GM10847 (cell line): ENCODE measurements around the gene LIMD2.

Source experiments
- POLR2A ChIP-seq: IDR thresholded peaks from 2 replicates; pipeline ENCODE4 v1.6.1; 2011; ENCODE audit not compliant: insufficient read length; ENCODE audit errors: extremely low read depth

Gene LIMD2

DNA sequence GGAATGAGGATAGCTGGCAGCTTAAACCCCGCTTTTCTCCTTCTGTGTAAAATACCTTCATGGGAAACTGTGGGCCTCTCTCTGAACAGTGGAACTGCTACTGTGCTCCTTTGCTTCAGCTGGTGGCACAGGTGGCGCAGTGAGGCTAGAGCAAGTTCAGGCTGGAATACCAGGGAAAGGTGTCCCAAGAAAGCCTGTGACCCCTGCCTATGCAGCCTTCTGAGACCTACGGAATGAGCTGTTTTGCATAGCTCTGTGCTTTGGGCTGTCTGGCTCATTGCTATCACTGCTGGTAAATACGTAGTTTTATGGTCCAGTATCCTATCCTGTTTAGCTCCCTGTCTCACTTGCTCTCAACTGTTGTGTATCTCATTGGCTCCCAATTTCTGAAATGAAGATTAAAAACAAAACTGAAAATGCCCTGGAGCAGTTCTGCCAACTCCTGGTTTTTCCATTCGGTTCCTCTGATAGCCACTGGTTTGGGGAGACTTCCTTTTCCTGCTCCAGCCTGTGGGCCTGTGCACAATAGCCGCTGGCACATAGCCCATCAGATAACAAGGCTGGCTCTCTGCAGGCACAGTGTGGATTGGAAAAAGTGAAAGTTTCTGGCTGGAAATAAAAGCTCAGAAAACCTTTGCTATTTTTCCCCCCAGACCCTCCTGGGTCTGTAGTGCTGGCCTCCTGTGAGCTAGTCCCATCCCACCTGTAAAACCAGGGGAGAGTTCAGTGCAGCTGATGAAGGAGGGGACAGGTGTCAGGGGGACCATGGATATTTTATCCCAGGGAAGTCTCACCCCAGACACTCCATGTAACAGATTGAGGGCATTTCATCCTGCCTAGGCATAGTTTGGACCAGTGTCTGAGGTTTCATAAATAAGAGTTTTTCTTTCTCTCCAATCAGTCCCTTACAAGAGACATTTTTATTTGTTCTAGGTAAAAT, 24.0 kb downstream of the LIMD2 start:
- TF ChIP-seq POLR2A, result no peak

DNA sequence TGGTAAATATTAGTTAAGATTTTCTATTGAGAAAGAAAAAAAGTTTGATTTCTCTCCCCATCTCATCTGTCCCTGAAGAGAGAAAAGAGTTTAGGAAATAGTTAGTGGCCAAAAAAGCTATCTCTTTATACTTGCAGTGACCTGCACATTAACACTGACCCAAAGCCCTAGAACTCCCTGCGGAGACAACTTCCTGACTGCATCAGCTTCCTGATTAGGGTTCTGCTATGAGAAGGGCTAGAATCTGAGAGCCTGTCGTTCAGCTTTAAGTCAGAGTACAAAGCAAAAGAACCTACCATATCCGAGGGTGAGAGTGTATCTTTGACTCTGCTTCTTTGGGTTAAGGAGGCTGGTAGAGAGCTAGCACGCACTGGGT, 24.7 kb downstream of the LIMD2 start:
- TF ChIP-seq POLR2A, result no peak

DNA sequence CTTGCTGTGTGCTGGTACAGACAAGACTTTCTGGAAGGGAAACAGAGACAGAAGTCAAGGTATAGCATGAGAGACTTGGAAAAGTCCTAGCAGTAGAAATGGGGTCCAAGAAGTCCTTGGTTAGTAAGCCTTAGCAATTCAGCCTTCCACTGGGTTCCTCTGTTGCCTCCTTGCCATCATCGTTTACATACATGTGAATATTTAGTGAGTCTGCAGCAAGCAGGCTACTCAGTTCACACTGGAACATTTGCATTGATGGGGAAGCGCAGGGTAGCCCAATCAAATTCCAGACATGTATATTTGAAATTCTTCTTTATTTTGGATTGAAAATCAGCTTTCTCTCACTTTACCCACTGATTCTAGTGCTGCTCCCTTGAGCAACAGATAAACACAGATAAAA, 27.1 kb downstream of the LIMD2 start:
- TF ChIP-seq POLR2A, result no peak

DNA sequence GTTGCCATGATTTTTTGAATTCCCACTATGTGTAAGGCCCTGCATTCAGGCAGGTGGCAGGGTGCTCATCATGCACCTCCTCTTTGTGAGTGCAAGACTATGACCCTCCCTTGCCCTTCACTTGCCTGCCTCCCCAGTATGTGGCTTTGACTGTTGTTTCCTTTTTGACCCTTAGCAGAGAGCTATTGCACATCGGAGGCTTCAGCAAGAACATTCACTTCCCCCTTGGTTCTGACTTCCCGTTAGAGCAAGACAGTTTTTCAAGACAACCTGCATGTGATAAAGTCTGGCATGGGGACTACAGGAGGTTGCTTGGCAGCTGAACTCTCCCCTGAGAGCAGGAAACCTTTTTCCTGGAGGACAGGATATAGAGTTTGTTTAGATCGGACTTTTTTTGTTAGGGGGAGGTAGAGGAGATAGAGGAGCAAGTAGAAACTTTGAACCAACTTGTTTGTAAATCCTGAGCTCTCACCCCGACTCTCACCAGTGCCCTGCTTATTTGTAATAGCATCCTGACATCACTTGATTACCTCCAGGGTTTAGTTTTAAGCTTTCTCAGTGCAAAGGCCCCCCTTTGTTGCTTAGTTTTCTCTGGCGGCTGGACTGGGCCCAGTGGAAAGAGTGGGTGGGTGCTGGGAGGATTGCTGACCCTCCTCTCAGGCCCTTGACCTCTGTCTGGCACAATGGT, 34.3 kb downstream of the LIMD2 start:
- no peak for TF ChIP-seq POLR2A

DNA sequence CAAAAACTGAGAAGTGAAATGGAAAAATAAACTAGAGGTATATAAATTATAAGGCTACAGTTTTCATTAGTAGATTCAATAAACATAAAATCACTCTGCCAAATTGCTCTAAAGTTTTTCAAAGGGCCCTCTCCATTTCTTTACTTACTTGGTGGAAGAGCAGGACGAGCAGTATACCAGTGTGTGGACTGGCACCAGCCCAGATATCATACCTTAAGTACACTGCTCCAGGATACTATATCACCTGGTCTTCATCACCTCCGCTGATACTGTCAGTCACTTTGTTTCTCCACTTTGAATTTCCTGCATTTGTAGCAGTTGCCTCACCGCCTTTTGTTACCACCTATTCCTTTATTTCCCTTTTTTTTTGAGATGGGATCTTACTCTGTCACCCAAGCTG, 40.1 kb downstream of the LIMD2 start:
- TF ChIP-seq POLR2A, result no peak

DNA sequence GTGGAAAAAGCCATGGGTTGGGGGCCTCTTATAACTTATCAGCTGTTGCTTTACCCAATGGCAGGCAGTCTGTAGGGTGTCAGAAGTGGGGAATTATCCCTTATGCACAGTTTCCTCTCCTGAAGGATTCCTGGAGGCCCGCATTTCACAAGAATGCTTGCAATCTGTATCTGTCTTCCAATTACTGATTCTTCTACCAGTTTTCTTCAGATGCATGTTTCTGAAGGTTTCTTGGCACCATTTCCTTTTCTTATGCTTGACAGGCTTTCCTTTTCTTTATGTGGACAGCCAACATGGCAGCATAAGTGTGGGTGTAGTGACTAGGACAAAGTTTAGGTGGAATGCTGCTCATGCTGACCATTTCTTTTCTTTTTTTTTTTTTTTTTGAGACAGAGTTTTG, 41.6 kb downstream of the LIMD2 start:
- no peak for TF ChIP-seq POLR2A

DNA sequence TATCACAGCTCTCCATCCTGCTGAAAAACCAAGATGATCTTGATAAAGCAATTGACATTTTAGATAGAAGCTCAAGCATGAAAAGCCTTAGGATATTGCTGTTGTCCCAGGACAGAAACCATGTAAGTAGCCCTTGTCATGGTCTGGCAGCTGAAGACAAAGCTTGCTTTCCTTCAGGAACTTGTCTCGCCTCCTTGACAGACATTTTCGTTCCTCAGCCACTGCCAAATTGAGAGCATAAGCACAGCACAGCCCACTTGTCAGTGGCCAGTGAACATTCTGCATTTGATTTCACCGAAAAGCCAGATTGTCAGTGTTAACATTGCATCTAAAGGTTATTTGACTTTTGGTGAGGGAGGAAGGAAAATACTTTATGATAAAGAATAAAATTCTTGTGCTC, 42.1 kb downstream of the LIMD2 start:
- TF ChIP-seq POLR2A, result no peak

DNA sequence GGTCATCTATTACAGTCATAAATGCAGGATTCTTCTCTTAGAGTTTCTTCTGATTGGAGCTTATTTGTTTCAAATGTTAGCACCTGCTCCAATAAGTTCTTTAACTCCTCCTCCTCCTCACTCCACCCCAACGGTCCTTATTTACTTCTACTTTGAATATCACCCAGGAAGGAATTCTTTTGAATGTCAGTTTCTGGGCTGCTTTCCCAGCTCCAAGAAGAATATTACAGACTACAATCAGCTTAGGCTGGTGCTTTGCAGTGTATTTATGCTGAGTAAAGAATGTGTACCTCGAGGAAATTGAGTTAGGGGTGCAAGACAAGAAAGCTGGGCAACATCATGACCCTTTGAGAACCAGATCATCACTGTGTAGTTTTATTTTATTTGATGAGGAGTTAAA, 46.9 kb downstream of the LIMD2 start:
- TF ChIP-seq POLR2A, result no peak

DNA sequence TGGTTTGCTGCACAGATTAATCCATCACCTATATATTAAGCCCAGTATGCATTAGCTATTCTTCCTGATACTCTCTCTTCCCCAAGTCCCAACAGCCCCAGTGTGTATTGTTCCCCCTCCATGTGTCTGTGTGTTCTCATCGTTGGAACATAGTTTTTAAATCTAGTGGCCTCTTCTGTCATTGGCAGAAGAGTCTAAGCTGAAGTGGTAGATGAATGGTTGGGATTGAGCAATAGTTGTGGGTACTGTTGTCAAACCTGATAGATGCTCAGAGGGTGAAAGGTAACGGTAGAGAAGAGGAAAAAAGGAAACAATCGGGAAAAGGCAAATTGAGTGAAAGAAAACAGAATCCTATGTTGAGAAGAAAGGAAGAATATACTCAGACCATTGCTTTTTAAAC, 47.8 kb downstream of the LIMD2 start:
- no peak for TF ChIP-seq POLR2A

DNA sequence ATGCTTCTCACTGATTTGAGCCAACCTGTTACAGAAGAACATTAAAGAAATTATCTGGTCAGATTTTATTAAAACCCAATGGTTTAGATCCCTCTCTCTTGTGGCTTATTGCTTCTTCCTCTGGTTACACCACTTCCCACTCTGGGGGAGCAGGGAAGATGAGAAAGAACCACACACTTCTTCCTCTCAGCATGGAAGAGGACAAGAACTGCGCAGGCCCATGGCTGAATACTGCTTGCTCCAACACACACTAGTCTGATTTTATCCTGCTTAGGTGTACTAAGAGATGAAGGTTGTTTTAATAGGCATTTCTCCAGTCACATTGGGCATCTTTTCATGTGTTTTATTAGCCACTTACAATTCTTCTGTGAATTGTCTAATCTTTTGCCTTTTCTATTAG, 50.1 kb downstream of the LIMD2 start:
- TF ChIP-seq POLR2A, result no peak

DNA sequence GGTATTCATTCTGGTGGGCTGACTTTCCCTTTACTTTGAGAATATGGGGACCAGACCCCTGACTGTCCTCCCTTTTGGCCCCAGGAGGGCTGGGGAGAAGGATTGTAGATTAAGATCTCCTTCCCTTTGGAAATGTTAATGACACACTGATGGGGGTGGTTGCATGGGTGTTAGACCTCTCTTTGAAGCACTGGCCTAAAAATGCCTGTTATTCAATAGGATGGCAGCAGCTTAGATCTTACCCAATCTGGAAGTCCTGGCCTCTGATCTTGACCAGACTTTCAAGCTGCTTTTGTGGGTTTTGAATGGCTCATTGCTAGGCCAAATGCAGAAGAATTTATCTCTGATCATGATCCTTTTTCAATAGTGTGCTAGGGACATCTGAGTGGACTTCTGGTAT, 52.0 kb downstream of the LIMD2 start:
- TF ChIP-seq POLR2A, result no peak

DNA sequence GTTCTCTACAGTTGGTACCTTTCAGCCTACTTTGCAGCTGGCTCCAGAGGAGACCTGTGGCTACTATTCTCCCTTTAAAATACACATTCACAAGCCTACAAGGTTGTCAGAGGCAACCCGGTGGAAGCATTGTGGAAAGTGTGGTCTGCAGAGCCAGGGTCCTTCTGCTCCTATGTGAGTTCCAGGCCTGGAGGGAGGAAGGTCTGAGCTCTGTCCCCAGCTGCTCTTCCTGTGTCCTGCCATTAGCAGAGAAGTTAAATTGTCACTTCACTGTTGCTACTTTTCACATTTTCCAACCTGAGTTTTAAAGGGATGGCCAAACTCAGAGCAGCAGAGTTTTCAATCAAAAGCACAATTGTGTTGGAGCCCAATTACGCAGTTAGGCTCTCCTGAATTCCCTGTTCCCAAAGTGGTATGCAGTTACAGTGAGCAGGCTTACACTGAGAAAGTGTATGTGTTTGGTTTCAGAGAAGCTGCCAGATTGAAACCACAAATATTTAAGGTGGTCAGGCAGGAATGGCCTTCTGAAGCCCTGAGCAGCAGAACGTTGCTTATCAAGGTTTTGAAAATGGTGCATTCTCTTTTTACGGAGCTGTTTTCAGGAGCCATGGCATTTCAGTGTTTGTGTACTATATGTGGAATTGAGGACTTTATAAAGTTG, 52.7 kb downstream of the LIMD2 start:
- TF ChIP-seq POLR2A, result no peak

DNA sequence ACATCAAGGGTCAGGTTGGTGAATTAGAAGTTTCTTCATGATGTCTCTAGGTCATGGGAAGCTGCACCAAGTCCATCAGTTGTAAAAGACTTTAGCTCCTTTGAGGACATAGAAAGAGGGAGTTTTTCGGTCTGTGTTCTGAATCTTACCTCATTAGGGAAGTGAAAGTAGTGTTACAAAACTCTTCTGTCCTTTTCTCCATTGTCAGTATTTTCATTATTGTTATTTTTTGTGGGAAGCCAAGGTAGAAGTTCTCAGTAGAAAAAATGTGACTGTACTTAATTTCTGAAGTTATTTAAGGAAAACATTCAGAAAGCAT, 53.5 kb downstream of the LIMD2 start:
- no peak for TF ChIP-seq POLR2A
